Left colon (tissue), 2 donors: ENCODE results near the gene CNDP2. TPM values are rescaled to one million over a fixed set of nuclear protein-coding genes. Genes with fewer than 3 reads are reported as not detected.
"Not testable (repeated sequence)": the region's sequence is repeated elsewhere in the genome, so short reads cannot be mapped to it uniquely, and the experiment has no call there.

ENCODE experiments used
- ATAC-seq: fragments of 200-7000 bp; cut with Tn5 transposase; one replicate; pipeline ENCODE4 v1.9.1; 2020; ENCODE audit warnings: mild to moderate bottlenecking, moderate library complexity
- DNase-seq, 2 donors: peaks; one replicate each; pipeline ENCODE4 v3.0.0-alpha.2; 2020
- intact Hi-C, 2 donors: fragments of 100-400 bp; cut with DNase I in 1 of 2; cut with micrococcal nuclease in 1 of 2; formaldehyde crosslinking; loops; one replicate each; pipeline versions ENCODE4 v1.11.2 to v1.14.0; 2022; cut with DNase I, micrococcal nuclease
- total RNA-seq, 2 donors: library from RNA; stranded (reverse); fragmentation: NEBNext Ultra II Directional; extraction: Animal tissue kit (Norgen Biotek cat#: 25700); gene quantifications; one replicate each; pipeline ENCODE4 v1.2.1, GENCODE V29; 2021
- donor health status: DM: no; HTN: no; CAD: no.
- donor health status: DM: yes; HTN: yes; CAD: no.

Gene CNDP2
- total RNA-seq, 2 donors from 2014 or later: 195 to 222 TPM

DNA sequence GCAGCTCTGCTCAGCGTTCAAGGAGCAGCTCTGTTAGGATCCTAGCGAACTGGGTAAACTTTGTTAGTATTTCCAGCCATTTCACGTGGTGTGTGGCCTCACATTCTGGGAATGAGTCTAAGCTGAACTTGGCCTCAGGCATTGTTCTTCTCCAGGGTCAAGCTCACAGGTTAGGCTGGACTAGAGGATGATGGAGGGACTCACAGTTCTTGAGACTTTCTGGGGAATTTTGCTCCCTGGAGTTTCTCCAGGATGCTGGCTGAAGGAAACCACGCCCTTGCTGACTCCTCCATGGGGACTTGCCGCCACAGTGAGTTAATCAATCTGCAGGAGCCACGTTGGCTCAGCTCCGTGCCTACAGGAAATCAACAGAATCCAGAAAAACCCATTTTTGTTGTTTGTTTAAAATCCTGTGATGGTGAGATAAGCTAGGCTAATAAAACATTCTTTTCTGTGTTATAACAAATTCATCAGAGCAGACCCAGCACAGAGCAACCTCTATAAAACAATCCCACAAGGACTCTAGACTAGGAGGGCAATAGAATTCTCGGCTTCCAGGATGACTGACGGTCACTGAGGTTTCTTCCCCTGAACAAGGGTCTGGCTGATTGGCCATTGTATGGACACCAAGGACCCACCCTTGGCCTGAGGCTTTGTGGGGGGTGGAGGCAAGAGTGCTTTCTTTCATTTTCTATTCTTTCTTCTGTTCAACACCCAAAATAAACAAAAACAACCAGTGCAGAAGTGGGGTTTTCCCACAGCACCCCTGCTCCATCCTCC lies 50.8 kb downstream of the CNDP2 start:
- DNase-seq (peak in 1 of 2 donors; percentile 46), ATAC-seq (peak; percentile 62)
- intact Hi-C loops: no loop called here

DNA sequence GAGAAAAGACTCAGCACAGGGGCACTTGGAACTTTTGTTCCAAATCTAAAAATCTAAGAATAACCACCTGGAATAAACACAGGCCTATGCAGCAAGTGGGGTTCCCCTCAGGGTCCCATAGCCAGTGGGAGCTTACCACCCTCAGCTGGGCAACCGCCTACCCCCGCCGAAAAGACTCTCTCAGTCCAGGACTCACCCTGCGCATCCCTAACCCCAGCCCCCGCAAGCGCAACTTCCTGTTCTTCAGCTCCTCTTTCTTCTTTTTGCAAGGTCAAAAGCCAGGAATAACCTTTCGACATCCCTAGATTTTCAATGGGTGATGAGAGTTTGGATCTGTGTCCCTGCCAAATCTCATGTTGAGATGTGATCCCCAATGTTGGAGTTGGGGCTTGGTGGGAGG lies 51.7 kb downstream of the CNDP2 start:
- intact Hi-C loops: no loop called here
- no peak for DNase-seq
- no peak for ATAC-seq

DNA sequence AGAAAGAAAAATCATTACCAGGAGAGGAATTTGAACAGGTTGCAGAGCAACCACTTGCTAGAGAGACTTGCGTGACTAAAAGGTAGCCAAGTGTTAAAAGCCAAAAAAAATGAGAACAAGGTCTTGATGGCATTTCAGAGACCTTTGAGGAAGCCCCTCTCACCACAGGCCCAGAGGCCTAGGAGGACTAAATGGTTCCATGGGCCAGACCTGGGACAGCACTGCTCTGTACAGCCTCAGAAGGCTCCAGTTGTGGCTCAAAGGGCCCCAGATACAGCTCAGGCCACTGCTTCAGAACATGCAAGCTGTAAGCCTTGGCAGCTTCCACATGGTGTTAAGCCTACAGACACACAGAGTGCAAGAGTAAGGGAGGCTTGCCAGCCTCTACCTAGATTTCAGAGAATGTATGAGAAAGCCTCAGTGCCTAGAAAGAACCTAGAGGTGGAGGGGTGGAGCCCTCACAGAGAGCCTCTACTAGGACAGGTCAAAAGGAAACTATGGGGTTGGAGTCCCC lies 53.5 kb downstream of the CNDP2 start:
- no peak for ATAC-seq
- intact Hi-C loops: loop anchor here in 1 of 2 donors (5.0 kb wide), 1 partner anchor 197 kb away; no protein-coding TSS in a partner anchor
- no peak for DNase-seq

DNA sequence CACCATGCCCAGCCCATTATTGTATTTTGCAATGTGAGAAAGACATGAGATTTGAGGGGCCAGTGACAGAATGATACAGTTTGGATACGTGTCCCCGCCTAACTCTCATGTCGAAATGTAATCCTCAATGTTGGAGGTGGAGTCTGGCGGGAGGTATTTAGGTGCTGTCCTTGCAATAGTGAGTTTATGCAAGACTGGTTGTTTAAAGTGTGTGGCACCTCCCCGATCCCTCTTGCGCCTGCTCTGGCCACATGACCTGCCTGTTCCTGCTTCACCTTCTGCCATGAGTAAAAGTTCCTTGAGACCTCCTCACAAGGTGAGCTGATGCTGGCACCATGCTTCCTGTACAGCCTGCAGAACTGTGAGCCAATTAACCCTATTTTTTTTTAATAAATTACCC lies 54.7 kb downstream of the CNDP2 start:
- no peak for DNase-seq
- intact Hi-C loops: loop anchor here in 1 of 2 donors (5.0 kb wide), 1 partner anchor 199 kb away; no protein-coding TSS in a partner anchor

DNA sequence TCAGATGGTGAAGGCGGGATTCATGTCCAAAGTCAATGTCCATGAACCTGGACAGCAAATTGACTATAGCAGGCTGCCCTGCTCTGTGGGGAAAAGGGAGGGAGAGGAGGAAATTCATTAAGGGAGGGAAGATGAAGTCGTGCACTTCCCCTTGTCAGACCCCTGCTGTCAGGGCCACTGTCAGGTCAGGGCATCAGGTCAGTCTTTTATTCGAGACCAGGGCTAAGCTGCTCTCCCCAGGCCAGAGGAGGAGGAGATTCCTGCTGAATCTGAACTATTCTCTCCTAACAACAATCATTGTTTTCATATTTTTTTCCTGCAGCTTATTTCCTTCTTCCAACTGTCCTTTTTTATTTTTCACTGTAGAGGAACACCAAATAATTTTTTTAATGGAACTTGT lies 55.3 kb downstream of the CNDP2 start:
- ATAC-seq: no peak
- no peak for DNase-seq
- intact Hi-C loops: loop anchor here in 1 of 2 donors (5.0 kb wide), 1 partner anchor 199 kb away; no protein-coding TSS in a partner anchor

More for the DNA sequence above, 54.7 kb downstream of the CNDP2 start:
- ATAC-seq: no peak

DNA sequence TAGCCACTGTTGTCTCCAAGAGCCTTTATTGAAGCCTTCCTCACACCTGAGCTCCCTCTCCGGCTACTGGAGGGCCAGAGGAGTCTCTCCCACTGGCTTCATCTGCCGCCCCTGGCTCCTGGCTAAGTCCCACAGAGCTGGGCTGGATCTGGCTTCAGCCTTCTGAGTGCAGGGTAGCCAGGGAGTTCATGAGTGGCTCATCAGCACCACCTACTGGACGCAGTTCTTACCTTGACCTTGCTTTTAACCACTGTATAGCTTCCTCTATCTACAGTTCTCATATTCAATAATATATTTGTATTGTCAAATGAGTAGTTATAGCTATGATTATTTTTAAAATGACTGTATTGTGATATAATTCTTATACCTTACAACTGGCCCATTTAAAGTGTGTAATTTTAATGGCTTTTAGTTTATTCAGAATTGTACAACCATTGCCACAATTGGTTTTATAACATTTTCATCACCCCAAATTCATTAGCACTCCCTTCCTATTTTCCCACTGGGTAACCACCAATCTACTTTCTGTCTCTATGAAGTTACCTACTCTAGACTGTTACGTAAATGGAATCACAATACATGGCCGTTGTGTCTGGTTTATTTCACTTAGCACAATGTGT lies 55.9 kb downstream of the CNDP2 start:
- intact Hi-C loops: loop anchor here in 1 of 2 donors (5.0 kb wide), 1 partner anchor 200 kb away; no protein-coding TSS in a partner anchor
- peak; percentile 98 for ATAC-seq
- DNase-seq: peak; percentile 73 to 94

DNA sequence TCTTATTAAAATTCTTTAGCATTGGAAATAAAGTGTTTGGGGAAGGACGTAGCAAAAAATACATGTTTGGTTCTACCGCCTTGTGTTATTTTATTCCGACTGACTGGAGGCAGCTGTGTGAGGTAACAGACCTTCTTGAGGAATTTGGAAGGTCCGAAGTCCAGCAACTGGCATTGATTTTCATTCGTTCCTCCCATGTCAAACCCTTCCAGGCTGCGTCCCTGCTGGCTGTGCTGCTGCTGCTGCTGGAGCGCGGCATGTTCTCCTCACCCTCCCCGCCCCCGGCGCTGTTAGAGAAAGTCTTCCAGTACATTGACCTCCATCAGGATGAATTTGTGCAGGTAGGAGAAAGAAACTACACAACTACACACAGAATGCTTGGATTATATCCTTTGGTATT lies 60.0 kb downstream of the CNDP2 start:
- intact Hi-C loops: no loop called here
- ATAC-seq: peak; percentile 23
- no peak for DNase-seq

DNA sequence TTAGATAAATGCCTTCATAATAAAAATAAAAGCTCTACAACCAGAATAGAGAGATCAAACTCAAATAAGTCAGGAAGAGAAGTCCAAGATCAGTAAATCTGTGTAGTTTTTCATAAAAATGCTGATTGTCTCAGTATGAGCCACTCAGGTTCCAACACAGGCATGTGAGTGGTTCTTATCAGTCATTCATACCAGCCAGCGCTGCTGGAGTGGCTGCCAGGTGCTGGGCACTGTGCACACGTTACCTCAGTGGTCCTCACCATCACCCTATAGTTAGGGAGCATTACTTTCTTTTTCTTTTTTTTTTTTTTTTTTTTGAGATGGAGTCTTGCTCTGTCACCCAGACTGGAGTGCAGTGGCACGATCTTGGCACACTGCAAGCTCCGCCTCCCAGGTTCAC lies 61.9 kb downstream of the CNDP2 start:
- intact Hi-C loops: no loop called here
- no peak for ATAC-seq
- no peak for DNase-seq

DNA sequence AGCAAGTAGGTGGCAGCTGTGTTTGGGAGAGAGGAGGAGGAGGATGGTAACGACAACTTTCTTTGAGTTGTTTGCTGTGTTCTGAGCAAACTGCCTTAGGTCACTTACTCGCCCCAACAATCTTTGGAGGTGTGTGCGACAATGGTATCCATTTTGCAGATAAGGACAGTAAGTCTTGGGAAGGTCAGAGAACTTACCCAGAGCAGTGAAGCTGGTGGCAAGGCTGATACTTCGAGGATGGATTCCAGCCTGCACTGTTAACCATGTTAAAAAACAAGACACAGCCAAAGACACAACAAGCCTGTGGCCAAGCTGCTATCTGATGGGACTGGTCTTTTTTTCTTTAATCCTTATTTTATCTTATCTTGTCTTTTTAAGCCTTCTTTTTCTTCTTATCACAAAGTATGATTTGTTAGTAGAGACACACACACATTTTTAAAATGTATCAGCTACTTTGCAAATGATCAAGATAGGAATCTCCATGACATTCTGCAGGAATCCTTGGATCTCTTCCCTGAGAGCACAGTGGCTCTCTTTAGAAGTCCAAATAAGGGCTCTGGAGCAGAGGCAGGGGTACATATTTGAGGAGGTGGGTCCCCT lies 66.1 kb downstream of the CNDP2 start:
- intact Hi-C loops: no loop called here
- DNase-seq (no peak), ATAC-seq (no peak)

DNA sequence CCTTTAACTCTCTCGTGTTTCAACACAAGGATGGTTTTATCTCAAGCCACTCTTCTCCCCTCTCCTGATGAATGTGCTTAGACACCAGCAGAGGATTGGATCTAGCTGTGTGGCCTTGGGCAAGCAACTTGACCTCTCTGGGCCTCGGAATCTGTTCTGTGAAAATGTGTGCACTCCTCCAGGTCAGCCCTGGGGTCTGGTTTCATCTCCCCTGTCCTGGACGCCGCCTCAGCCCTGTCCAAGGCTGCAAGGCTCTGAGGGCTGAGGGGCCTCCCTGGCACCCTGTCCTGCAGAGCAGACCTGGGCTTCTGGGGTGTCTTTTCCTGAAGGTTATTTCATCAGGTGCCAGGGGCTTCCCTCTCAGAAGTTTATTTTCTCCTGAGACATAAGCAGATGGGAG lies 66.6 kb downstream of the CNDP2 start:
- ATAC-seq (no peak), DNase-seq (no peak)
- intact Hi-C loops: no loop called here

DNA sequence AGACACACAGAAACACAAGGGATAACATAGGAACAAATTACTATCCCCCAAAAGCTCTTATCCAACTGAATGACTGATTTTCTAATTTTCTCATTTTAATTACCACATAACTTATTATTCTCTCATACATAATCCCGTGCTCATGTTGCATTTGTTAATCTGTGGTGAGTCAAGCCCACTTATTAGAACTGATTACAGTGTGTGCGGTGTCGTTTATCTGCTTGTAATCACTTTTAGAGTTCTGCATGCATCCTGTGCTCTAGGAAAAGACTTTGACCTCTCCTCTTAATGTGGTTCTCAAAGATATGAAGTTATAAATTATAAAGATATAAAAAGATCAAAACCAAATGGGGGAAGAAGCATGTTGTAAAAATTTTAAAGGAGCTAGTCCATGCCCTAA lies 67.8 kb downstream of the CNDP2 start:
- intact Hi-C loops: no loop called here
- DNase-seq (no peak), ATAC-seq (peak; percentile 51)

DNA sequence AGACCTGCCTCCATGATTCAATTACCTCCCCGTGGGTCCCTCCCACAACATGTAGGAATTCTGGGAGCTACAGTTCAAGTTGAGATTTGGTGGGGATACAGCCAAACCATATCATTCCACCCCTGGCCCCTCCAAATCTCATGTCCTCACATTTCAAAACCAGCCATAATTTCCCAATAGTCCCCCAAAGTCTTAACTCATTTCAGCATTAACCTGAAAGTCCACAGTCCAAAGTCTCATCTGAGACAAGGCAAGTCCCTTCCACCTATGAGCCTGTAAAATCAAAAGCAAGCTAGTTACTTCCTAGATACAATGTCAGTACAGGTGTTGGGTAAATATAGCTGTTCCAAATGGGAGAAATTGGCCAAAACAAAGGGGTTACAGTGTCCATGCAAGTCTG lies 69.0 kb downstream of the CNDP2 start:
- peak; percentile 47 for ATAC-seq
- intact Hi-C loops: not testable (repeated sequence)

DNA sequence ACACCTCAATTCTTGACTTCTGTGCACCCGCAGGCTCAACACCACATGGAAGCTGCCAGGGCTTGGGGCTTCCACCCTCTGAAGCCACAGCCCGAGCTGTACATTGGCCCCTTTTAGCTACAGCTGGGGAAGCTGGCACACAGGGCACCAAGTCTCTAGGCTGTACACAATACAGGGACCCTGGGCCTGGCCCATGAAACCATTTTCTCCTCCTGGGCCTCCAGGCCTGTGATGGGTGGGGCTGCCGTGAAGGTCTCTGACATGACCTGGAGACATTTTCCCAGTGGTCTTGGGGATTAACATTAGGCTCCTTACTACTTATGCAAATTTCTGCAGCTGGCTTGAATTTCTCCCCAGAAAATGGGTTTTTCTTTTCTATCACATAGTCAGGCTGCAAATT lies 69.8 kb downstream of the CNDP2 start:
- intact Hi-C loops, DNase-seq, ATAC-seq: not testable (repeated sequence)

More for the DNA sequence above, 69.0 kb downstream of the CNDP2 start:
- DNase-seq: not testable (repeated sequence)

DNA sequence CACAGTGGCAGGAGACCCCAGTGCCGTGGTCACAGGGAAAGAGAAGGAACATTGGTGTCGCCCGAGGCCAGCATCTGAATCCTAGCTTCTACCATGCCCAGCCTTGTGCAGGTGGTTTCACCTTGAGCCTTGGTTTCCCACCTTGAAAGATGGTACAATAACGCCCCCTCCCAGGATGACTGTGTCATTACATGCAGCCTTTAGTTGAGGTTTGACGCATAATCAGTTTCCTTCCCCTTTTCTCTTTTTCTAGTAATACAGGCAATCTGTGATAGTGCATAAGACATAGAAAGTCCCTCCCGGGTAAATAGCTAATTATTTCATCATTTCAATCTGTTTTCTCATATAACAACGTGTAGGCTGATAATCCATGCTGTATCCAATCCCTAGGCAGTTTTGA lies 71.7 kb downstream of the CNDP2 start:
- DNase-seq (no peak), ATAC-seq (no peak)
- intact Hi-C loops: no loop called here

DNA sequence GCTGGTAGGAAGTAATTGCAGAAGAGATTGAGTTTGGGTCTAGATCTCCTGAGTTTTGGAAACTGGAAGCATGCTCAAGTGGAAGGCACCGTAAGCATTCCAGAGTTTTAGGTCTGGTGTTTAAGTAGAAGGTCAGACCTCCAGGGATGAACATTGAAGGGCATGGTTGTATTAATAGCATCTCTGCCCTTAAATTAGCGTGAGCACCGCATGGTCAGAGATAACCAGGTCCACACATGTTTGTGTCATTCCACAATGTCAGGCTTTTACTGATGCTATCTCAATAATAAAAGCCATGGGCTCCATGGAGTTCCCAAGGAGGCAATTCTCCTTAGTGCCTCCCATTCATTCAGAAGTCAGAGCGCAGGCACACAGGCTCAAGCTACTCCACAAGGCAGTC lies 73.2 kb downstream of the CNDP2 start:
- intact Hi-C loops: no loop called here
- no peak for ATAC-seq

DNA sequence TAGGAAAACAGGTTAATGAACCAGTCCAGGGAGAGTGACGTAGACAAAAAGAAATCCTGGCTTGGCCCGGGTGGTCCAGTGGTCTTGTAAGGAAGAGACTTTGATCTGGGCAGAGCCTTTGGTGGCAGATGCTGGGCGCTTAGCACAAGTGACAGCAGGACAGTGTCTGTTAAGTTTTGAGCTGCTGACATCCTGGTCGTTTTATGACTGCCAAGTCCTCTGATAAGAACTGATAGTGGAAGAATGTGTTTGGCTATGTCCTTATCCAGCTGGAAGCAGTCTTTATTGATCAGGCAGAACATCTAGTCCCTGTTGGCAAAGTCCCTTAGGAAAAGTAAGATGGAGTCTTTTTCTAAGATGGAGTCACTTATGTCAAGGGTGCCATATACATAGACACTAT lies 74.1 kb downstream of the CNDP2 start:
- intact Hi-C loops: no loop called here
- ATAC-seq (no peak), DNase-seq (no peak)

More for the DNA sequence above, 73.2 kb downstream of the CNDP2 start:
- no peak for DNase-seq

DNA sequence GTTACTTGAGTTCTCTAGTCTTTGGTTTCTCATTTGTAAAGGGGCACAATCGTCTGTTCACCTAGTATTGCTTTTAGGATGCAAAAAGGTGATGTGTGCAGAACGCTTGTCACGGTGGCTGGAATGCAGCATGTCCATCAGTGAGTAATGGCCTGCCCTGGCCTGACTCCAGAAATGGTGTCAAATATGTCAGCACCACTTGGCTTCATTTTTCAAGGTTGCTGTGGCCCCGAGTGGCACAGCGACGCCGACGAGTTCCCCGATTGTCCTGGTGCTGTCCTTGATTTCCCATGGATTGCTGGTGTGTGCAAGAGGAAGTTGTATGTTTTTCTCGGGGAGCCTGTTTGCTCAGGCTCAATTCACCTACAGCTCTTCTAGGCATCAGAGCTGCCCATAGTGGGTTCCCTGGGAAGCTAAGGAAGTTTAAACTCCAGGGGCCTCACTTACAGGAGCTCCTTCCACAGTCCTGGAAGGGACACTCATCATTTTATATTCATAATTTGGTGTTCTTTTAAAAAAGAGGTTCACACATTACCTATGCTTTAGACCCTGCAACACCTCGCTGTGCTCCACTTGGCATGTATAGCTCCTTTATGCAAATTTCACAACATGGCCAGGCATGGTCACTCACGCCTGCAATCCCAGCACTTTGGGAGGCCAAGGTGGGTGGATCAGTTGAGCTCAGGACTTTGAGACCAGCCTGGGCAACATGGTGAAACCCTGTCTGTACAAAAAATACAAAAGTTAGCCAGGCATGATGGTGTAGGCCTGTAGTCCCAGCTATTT lies 75.9 kb downstream of the CNDP2 start:
- DNase-seq: no peak
- intact Hi-C loops: no loop called here
- ATAC-seq: no peak

DNA sequence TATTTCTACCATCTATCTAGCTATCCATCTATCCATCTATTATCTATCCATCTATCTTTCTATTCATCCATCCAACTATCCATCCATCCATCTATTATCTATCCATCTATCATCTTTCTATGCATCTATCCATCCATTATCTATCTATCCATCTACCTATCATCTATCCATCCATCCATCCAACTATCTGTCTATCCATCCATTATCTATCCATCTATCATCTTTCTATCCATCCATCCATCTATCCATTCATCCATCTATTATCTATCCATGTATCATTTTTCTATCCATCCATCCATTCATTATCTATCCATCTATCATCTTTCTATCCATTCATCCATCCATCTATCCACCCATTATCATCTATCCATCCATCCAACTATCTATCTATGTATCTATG lies 76.9 kb downstream of the CNDP2 start:
- DNase-seq (no peak), ATAC-seq (no peak)
- intact Hi-C loops: no loop called here
